ENCODE data around the gene ANKS4B. TPM values are rescaled to one million over a fixed set of nuclear protein-coding genes. Genes with fewer than 3 reads are reported as not detected.

ANKS4B gene
- total and polyA plus RNA-seq, 2 experiments from 2014 or later = 0.07 TPM; not detected in 1

GRCh38 chr16:21228361-21228872 lies 5.1 kb upstream of the ANKS4B start:
- H3K27ac ChIP-seq (ENCODE audit: low read depth) = no peak overlapping the region
- no peak overlapping the region for H3K4me3 ChIP-seq
- H3K4me1 ChIP-seq (ENCODE audit: insufficient read depth) = peaks cover 7% of the 10 kb centered on the region
- H3K79me2 ChIP-seq (replicated peaks; ENCODE audit: insufficient read depth) = no peaks in the 10 kb centered on the region
- H2AFZ ChIP-seq = no peak overlapping the region
- Mint-ChIP-seq H3K9me3 (no peaks in the 10 kb centered on the region), H3K27ac (no peak overlapping the region), H3K4me1 (peaks cover 10% of the 10 kb centered on the region), H3K27me3 (ENCODE audit: insufficient read depth, low read depth, poor library complexity) (no peaks in the 10 kb centered on the region), H3K36me3 (ENCODE audit: low read depth) (no peaks in the 10 kb centered on the region), H3K4me3 (no peak overlapping the region)
- H3K4me2 ChIP-seq = no peak overlapping the region
- no peaks in the 10 kb centered on the region for H3F3A ChIP-seq (replicated peaks; ENCODE audit: low read depth)
- no peak for ATAC-seq
- 0 out of 2 replicates have a peak, but pooled peaks cover 9% of the 10 kb centered on the region for H3K9me2 ChIP-seq (ENCODE audit: insufficient read depth)
- no peaks in the 10 kb centered on the region for H4K20me1 ChIP-seq (replicated peaks; ENCODE audit: insufficient read depth)
- H3K27me3 ChIP-seq (ENCODE audit: insufficient read depth) = no peaks in the 10 kb centered on the region
- DNase-seq (ENCODE audit: low spot score) = no peak
- H3K36me3 ChIP-seq (ENCODE audit: insufficient read depth) = no peaks in the 10 kb centered on the region
- TF ChIP-seq JUNB (IDR thresholded peaks at IDR 0.05; ENCODE audit: unreplicated experiment) = no peak
- TF ChIP-seq EZH2phosphoT487 (IDR thresholded peaks at IDR 0.05; ENCODE audit: unreplicated experiment) = no peak
- no peak for TF ChIP-seq NANOG (IDR thresholded peaks at IDR 0.05; ENCODE audit: borderline replicate concordance)
- no peak for TF ChIP-seq EZH2 (IDR thresholded peaks at IDR 0.05; ENCODE audit: low read depth, unreplicated experiment)
- TF ChIP-seq POLR2AphosphoS5 (IDR thresholded peaks at IDR 0.05; ENCODE audit: low read depth) = no peak
- TF ChIP-seq STAT1 (IDR thresholded peaks at IDR 0.05; ENCODE audit: unreplicated experiment) = no peak
- TF ChIP-seq ETS1 (IDR thresholded peaks at IDR 0.05) = no peak
- TF ChIP-seq CREB1 (CRISPR knock-in tag; IDR thresholded peaks at IDR 0.05; ENCODE audit: low read depth) = no peak
- no peak for TF ChIP-seq ZNF462 (CRISPR knock-in tag; IDR thresholded peaks at IDR 0.05)

Measured in GM23338 (cell line).